Osteocyte (in vitro differentiated cells): ENCODE results near the gene PXMP4. TPM values are rescaled to one million over a fixed set of nuclear protein-coding genes. Genes with fewer than 3 reads are reported as not detected.

ENCODE experiments used
- DNase-seq: peaks from one replicate; pipeline ENCODE4 v3.0.0; 2021; ENCODE audit warnings: mixed read lengths; ENCODE audit not compliant: unreplicated experiment; ENCODE audit errors: extremely low spot score
- H3K27ac Mint-ChIP-seq: one replicate; pipeline ENCODE4 v1.8.0; 2021; ENCODE audit warnings: mild to moderate bottlenecking, mixed read lengths; ENCODE audit not compliant: unreplicated experiment
- H3K27me3 Mint-ChIP-seq: one replicate; pipeline ENCODE4 v1.8.0; 2021; ENCODE audit warnings: mixed read lengths; ENCODE audit not compliant: unreplicated experiment
- H3K36me3 Mint-ChIP-seq: one replicate; pipeline ENCODE4 v1.8.0; 2021; ENCODE audit warnings: mixed read lengths; ENCODE audit not compliant: unreplicated experiment
- H3K4me1 Mint-ChIP-seq: one replicate; pipeline ENCODE4 v1.8.0; 2021; ENCODE audit warnings: mixed read lengths; ENCODE audit not compliant: unreplicated experiment
- H3K4me3 Mint-ChIP-seq: one replicate; pipeline ENCODE4 v1.8.0; 2021; ENCODE audit warnings: mild to moderate bottlenecking, moderate library complexity, mixed read lengths; ENCODE audit not compliant: unreplicated experiment
- H3K9me3 Mint-ChIP-seq: one replicate; pipeline ENCODE4 v1.8.0; 2021; ENCODE audit warnings: mixed read lengths; ENCODE audit not compliant: unreplicated experiment
- CTCF ChIP-seq: fragments of 200-600 bp; sonication (generic); IDR thresholded peaks from 2 replicates; pipeline ENCODE4 v1.5.0; 2021; ENCODE audit warnings: antibody characterized with exemption, mild to moderate bottlenecking, moderate library complexity
- total RNA-seq: library from RNA; stranded (reverse); gene quantifications from 2 replicates; pipeline ENCODE4 v1.2.1, GENCODE V29; 2021

PXMP4 gene
- total RNA-seq, 1 donor from 2014 or later: 3.4 TPM

DNA sequence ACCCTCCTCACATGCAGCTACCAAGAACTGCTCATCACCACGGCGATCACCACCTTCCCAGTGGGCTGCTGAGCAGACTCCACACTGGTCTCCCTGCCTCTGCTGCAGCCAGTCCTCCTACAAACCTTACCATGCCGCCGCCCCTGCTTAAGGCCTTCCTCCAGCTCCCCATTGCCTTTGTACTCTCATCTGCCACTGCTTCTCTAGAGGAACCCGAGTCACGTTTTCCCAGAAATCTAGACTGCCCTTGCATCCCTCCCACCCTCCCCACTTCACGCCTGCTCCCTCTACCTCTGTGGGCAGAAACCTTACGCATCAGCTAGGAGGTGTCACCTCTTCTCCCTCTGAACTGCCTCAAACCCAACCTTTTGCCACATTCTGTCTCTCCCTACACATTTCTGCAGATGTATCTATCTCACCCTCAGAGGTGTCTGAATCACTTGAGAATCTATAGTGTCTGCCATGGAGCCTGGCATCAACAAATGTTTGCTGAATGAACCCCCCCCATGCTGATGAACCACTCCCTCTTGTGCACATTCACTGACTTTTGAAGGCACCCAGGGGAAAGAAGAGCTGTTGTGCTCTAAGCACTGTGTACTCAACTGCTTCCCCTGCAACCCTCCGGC lies 38.3 kb downstream of the PXMP4 start:
- Mint-ChIP-seq H3K4me1 (peaks cover 36% of the 10 kb centered on the region), H3K36me3 (no peaks in the 10 kb centered on the region), H3K27ac (no peak overlapping the region), H3K9me3 (no peaks in the 10 kb centered on the region), H3K27me3 (no peaks in the 10 kb centered on the region), H3K4me3 (no peak overlapping the region)
- no peak for DNase-seq
- no peak for TF ChIP-seq CTCF

GRCh38 chr20:33681288-33681687 lies 38.8 kb downstream of the PXMP4 start:
- H3K27ac Mint-ChIP-seq: peak overlapping the region; percentile 79
- peaks cover 32% of the 10 kb centered on the region for H3K4me1 Mint-ChIP-seq
- H3K9me3 Mint-ChIP-seq: no peaks in the 10 kb centered on the region
- no peak for DNase-seq
- no peak overlapping the region for H3K4me3 Mint-ChIP-seq
- TF ChIP-seq CTCF: no peak
- no peaks in the 10 kb centered on the region for H3K36me3 Mint-ChIP-seq
- H3K27me3 Mint-ChIP-seq: no peaks in the 10 kb centered on the region

DNA sequence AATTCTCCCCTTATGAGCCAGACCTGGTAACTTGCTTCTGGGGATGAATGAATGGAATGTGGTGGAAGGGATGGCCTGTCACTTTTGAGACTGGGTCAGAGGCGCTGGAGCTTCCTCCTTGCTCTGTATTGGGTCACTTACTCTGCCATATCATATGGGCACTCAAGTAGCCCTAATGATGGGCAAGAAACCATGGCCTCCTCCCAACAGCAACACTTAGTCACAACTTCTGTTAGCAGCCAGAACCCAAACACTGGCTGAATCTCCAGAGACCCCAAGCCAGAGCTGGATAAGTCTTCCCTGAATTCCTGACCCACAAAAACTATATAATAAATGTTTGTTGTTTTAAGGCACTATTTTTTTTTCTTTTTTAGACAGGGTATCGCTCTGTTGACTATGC lies 39.4 kb downstream of the PXMP4 start:
- H3K9me3 Mint-ChIP-seq: no peaks in the 10 kb centered on the region
- H3K27ac Mint-ChIP-seq: peak overlapping the region; percentile 79
- DNase-seq: no peak
- H3K4me1 Mint-ChIP-seq: peaks cover 34% of the 10 kb centered on the region
- no peaks in the 10 kb centered on the region for H3K36me3 Mint-ChIP-seq
- no peak for TF ChIP-seq CTCF
- no peaks in the 10 kb centered on the region for H3K27me3 Mint-ChIP-seq
- no peak overlapping the region for H3K4me3 Mint-ChIP-seq

- no peak for DNase-seq
- Mint-ChIP-seq H3K4me3 (no peak overlapping the region), H3K27me3 (no peaks in the 10 kb centered on the region), H3K9me3 (no peaks in the 10 kb centered on the region), H3K4me1 (peaks cover 37% of the 10 kb centered on the region), H3K27ac (no peak overlapping the region), H3K36me3 (no peaks in the 10 kb centered on the region)
- no peak for TF ChIP-seq CTCF
Observed at GRCh38 chr20:33679758-33680485, 40.2 kb downstream of the PXMP4 start.

- no peak for DNase-seq
Observed at GRCh38 chr20:33677991-33678702, 42.0 kb downstream of the PXMP4 start.

More at GRCh38 chr20:33677991-33678702, 42.0 kb downstream of the PXMP4 start:
- Mint-ChIP-seq H3K4me1 (peaks cover 46% of the 10 kb centered on the region), H3K4me3 (no peak overlapping the region), H3K36me3 (no peaks in the 10 kb centered on the region), H3K27me3 (no peaks in the 10 kb centered on the region), H3K27ac (no peak overlapping the region), H3K9me3 (no peaks in the 10 kb centered on the region)
- no peak for TF ChIP-seq CTCF
